HG03039 (cell line): ENCODE results near the gene BMPR1B.

Experiments used
- ATAC-seq: cut with Tn5 transposase; IDR thresholded peaks from one replicate; pipeline ENCODE4 v1.9.1; 2021; ENCODE audit warnings: mild to moderate bottlenecking, moderate library complexity; ENCODE audit not compliant: unreplicated experiment

Gene BMPR1B

GRCh38 chr4:94762326-94762725 is 4.6 kb downstream of the BMPR1B start:
- no peak for ATAC-seq

DNA sequence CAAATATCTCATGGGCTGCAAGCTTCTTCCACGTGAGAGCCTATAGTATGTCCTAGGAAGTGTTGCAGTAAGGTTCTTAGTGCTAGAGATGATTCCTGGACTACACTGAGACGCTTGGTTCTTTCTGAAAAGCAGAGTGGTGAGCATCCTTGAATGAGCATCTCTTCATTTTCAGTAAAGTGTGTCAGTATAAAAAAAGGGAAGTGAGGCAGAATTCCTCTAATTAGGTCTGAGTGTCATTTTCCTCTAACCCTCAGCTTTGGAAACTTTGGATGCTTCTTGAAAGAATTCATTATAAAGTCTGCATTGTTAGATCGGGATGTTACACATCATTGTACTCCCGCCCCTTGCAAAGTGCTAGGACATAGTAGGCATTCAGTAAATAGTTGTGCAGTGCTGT is 5.2 kb downstream of the BMPR1B start:
- ATAC-seq: no peak

- no peak for ATAC-seq
Measured at GRCh38 chr4:94763500-94763899, 5.7 kb downstream of the BMPR1B start.

- no peak for ATAC-seq
Measured at GRCh38 chr4:94764069-94764468, 6.3 kb downstream of the BMPR1B start.

DNA sequence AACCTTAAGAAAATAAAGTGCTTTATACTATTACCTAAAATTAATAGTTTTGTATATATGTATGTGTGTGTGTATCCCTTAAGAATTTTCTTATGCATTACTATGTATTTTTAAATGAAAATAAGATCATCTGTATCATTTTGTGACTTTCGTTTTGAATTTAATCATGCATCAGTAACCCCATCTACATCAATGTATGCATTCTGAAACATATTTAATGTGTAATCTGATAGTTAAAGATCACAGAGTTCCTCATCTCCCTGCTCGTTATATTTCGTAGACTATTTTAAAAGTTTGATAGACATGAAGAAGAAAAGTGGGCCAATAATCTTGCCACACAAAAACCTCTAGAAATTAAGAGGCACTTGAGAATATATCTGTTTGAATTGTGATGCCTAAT is 7.4 kb downstream of the BMPR1B start:
- no peak for ATAC-seq

- no peak for ATAC-seq
Measured at GRCh38 chr4:94765648-94766047, 7.9 kb downstream of the BMPR1B start.

GRCh38 chr4:94766856-94767255 is 9.1 kb downstream of the BMPR1B start:
- ATAC-seq: no peak

GRCh38 chr4:94767446-94767845 is 9.7 kb downstream of the BMPR1B start:
- no peak for ATAC-seq

GRCh38 chr4:94782707-94783106 is 25.0 kb downstream of the BMPR1B start:
- ATAC-seq: no peak

DNA sequence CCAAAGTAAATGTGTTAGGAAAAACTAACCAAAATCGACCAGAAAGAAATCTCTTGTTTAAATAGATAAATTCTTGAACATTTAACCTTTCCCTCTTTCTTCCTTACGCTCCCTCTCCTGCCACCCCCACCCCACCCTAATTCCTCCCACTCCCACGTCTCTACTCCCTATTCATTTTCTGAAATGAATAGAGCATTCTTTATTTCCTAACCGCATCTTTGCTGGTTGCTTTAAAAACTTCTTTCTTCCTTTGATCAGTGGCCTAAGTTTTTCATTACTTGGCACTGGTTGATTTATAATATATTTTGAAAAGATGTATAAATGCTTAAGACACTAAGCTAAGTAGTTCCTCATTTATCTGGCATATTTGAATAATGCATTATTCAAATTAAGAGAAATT is 33.9 kb downstream of the BMPR1B start:
- ATAC-seq: no peak

DNA sequence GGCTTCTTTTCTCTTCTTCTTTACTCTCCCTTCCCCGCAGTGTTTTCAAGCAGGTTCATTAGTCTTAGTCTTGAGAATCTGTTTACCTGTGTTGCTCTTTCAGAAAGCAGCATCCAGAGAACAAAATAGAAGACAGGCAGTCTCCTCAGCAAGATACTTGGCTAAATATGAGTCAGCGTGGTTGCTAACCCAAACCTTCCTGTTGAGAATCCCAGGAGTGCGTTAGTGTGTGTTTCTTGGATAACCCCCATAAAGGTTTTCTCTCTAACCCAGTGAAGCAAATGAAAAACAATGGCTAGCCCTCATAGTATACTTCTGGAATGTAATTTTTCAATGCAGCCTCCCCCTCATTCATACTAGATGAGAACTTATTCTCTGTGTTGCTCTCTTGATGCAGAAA is 41.1 kb downstream of the BMPR1B start:
- no peak for ATAC-seq

DNA sequence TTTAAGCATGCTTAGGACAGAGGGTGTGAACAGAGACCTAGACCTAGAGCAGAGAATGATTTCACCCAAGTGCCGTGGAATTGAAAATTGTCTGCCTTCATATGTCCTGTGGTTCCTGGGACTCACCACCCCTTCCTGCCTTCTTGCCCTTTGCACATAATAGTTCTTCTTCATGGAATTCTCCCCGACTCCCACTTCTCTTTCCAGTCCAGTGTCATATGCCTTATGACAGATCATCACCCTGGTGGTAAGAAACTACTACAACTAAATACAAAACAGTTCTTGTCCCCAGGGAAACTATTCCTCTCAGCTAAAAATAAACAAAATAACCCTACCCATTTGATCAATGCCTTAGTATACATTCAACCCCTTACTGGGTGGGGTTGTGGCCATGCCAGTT is 43.3 kb downstream of the BMPR1B start:
- no peak for ATAC-seq

GRCh38 chr4:94802091-94802490 is 44.3 kb downstream of the BMPR1B start:
- no peak for ATAC-seq

GRCh38 chr4:94803181-94803580 is 45.4 kb downstream of the BMPR1B start:
- ATAC-seq: no peak

GRCh38 chr4:94804650-94805049 is 46.9 kb downstream of the BMPR1B start:
- no peak for ATAC-seq

DNA sequence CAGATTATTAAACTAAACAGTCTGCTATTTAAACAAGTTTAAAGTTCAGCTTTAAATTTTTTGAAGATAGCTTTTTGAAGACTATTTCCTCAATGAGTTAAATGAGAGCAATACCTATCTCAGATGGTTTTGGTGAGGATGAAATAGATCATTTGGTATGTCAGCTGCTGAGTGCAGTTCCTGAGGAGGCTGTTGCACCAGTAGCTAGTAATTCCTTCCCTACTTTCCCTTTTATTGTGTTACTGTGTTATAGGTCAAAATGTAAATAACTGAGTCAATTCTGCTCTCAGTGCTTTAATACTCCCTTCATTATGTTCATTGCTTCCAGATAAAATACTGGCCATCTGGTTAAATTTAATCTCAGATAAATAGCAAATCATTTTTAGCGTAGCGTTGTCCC is 48.6 kb downstream of the BMPR1B start:
- no peak for ATAC-seq

- no peak for ATAC-seq
Measured at GRCh38 chr4:94811643-94812042, 53.9 kb downstream of the BMPR1B start.

GRCh38 chr4:94813221-94813620 is 55.5 kb downstream of the BMPR1B start:
- ATAC-seq: no peak

- no peak for ATAC-seq
Measured at GRCh38 chr4:94814237-94814636, 56.5 kb downstream of the BMPR1B start.

DNA sequence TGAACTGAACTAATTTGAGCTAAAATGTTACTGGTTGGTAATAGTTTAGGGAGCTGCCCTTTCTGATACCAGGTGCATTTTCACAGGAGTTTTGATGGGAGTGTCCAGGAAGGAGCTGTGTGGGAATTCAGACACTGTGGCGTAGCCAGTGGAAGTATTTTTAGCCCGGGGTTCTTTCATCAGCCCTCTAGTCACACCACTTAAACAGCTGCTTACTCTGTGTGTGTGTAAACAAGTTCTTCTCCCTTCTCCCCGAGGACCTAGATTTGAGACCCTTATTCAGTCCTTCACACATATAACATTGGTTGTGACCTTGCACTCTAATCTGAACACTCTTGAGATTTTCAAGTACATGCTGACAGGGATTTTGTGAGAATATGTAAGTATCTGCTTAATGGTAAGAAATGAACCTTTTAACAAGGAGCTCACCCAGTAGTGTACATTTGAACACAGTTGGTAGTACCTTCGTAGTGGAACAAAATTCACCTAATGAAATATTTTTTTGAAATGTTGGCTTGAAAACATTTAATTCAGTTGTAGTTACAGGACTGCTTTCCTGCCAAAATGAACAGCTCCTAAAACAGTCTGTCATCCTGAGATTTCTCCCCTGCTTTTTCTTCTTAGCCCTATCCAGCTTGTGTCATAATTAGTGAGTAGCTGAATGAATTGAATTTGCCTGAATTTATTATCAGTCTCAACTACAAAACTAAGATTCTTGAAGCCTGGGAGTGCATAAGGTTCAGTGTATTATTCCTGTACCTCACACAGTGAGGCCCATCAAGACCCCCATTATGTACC is 61.8 kb downstream of the BMPR1B start:
- no peak for ATAC-seq

DNA sequence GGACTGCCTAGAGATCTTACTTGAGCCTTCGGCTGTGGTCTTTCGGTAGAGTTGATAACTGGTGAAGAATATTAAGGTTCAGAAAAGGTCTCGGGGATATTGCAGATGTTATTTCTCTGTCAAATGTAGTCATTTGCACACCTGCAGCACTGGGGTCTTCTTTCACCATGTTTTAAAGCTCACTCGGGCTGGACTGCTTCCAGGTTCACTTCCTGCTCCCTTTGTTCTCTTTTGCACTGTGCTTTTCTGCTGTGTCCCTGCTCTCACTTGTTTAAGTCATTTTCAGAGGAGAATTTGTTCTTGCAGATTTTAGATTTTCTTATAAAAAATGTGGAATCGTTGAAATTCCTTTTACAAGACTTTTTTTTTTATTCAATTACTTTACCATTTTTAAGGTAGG is 68.5 kb downstream of the BMPR1B start:
- ATAC-seq: no peak

- no peak for ATAC-seq
Measured at GRCh38 chr4:94827481-94828110, 69.8 kb downstream of the BMPR1B start.

- ATAC-seq: no peak
Measured at GRCh38 chr4:94828882-94829281, 71.1 kb downstream of the BMPR1B start.
